ENCODE data around the gene COMP.

COMP gene

DNA sequence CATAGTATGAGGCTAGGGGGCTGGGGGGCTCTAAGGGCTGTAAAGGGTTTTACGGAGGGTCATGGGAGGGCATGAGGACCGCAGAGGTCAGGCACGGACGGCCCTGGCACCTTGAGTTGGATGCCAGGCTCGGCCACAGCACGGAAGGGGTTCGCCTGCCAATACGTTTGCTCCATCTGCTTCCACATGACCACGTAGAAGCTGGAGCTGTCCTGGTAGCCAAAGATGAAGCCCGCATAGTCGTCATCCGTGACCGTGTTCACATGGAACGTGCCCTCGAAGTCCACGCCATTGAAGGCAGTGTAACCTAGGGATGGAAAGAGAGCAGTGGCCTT is 6.4 kb downstream of the COMP start:
- H3K27ac ChIP-seq (ENCODE audit: insufficient read depth in 1 of 2, low read depth in 1 of 2, low read length in 2 of 2, poor library complexity in 1 of 2, severe bottlenecking in 2 of 2), result no peak overlapping the region
- H3K36me3 ChIP-seq (ENCODE audit: control insufficient read depth in 4 of 4, insufficient read depth in 4 of 4, low read length in 3 of 4), result no peaks in the 10 kb centered on the region
- DNase-seq, result no peak
- H3K4me3 ChIP-seq (ENCODE audit: control insufficient read depth in 1 of 7, extremely low read depth in 1 of 7, insufficient read depth in 4 of 7, low read depth in 2 of 7, low read length in 6 of 7), result no peak overlapping the region
- ChIA-PET POLR2A (interaction anchor here (0.7 kb wide), 1 partner anchor 20 kb away, joined by 6 read pairs; no protein-coding TSS in a partner anchor), CTCF (no interaction called here)
- peaks cover 0 to 56% (median 21%) of the 10 kb centered on the region in 5 experiments for H3K27me3 ChIP-seq (replicated peaks in 2 of 5; ENCODE audit: control insufficient read depth in 4 of 5, insufficient read depth in 5 of 5, low read length in 4 of 5)
- H3K4me1 ChIP-seq (ENCODE audit: control extremely low read depth in 1 of 4, control insufficient read depth in 4 of 4, insufficient read depth in 4 of 4, low read length in 3 of 4), result peaks cover 0 to 29% (median 23%) of the 10 kb centered on the region in 4 experiments
- H3K9me3 ChIP-seq (ENCODE audit: control extremely low read depth in 1 of 5, control insufficient read depth in 4 of 5, insufficient read depth in 2 of 5, low read depth in 1 of 5, low read length in 4 of 5), result peaks cover 0 to 2% (median 0%) of the 10 kb centered on the region in 5 experiments
- WGBS (ENCODE audit: insufficient coverage), result 84% methylated on average over 16 of the region's 16 CpGs

DNA sequence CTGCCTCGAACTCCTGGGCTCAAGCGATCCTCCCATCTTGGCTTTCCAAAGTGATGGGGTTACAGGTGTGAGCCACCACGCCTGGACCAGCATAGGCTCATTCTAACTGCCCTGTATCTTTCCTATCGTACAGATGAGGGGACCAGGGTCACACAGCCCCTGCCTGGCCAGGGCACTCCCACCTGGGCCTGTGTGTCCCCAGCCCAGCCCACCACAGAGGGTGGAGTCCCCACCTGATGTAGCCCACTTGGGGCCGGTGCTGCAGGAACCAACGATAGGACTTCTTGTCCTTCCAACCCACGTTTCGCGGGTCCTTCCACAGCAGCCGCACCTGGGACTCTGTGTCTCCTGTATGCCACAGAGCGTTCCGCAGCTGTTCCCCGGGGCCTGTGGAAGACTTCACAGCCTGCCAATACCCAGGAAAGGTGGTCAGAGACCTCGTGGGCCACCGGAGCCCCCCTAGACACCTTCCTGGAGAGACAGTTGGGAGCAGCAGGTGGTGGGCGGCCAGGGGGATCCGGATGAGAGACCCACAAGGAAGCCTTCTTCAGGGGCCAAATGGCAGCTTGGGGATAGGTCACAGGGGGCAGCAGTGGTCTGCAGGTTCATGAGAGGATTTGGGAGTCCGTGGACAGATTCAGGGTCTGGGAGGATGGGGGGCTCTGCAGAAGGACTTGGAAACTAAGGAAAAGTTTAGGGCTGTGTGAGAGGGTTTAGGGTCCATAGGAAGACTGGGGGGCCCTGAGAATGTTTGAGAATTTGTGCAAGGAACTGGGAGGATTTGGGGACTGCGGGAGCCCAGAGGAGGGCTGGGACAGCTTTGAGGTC is 6.9 kb downstream of the COMP start:
- Histone ChIP-seq H3K36me3 (ENCODE audit: control insufficient read depth in 4 of 4, insufficient read depth in 4 of 4, low read length in 3 of 4) (no peaks in the 10 kb centered on the region), H3K4me1 (ENCODE audit: control extremely low read depth in 1 of 4, control insufficient read depth in 4 of 4, insufficient read depth in 4 of 4, low read length in 3 of 4) (peaks cover 0 to 23% (median 19%) of the 10 kb centered on the region in 4 experiments), H3K4me3 (ENCODE audit: control insufficient read depth in 1 of 7, extremely low read depth in 1 of 7, insufficient read depth in 4 of 7, low read depth in 2 of 7, low read length in 6 of 7) (no peak overlapping the region), H3K27ac (ENCODE audit: insufficient read depth in 1 of 2, low read depth in 1 of 2, low read length in 2 of 2, poor library complexity in 1 of 2, severe bottlenecking in 2 of 2) (no peak overlapping the region), H3K27me3 (replicated peaks in 2 of 5; ENCODE audit: control insufficient read depth in 4 of 5, insufficient read depth in 5 of 5, low read length in 4 of 5) (peaks cover 0 to 50% (median 18%) of the 10 kb centered on the region in 5 experiments), H3K9me3 (ENCODE audit: control extremely low read depth in 1 of 5, control insufficient read depth in 4 of 5, insufficient read depth in 2 of 5, low read depth in 1 of 5, low read length in 4 of 5) (peaks cover 0 to 2% (median 0%) of the 10 kb centered on the region in 5 experiments)
- CTCF ChIA-PET, result no interaction called here
- POLR2A ChIA-PET, result interaction anchor here (0.6 to 0.7 kb wide), 2 partner anchors 19 to 717 kb away, joined by 3 to 6 read pairs; no protein-coding TSS in a partner anchor
- no peak for DNase-seq
- 95% methylated on average over 19 of the region's 19 CpGs for WGBS (ENCODE audit: insufficient coverage)

DNA sequence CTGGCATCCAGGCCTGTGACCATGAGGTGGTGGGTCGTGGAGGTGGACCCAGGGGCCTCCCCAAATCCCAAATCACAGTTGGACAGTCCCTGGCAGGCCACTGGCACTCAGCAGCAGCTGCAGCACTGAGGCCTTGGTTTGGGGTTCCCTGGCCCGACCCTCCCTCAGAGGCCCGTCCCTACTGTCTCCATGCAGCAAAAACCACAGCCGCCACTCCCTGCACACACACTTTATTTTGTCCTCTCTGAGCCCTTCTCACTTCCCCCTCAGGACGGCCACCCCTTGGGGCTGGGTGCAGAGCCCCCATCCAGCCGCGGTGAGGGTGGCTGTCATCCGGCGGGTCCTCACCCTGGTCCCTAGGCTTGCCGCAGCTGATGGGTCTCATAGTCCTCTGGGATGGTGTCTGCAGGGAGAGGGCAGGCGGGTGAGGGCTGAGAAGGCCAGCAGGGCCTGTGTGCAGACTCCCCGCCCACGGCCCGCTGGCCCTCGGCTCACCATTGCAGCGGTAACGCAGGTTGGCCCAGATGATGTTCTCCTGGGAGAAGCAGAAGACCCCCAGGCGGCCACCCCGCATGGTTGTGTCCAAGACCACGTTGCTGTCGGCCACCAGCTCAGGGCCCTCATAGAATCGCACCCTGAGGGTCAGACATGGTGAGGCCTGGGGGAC is 8.4 kb downstream of the COMP start:
- ChIA-PET CTCF (interaction anchor here (0.7 kb wide), 1 partner anchor 64 kb away, joined by 3 read pairs; no protein-coding TSS in a partner anchor), POLR2A (no interaction called here)
- WGBS (ENCODE audit: insufficient coverage), result 90% methylated on average over 18 of the region's 22 CpGs
- Histone ChIP-seq H3K27ac (ENCODE audit: insufficient read depth in 1 of 2, low read depth in 1 of 2, low read length in 2 of 2, poor library complexity in 1 of 2, severe bottlenecking in 2 of 2) (no peak overlapping the region), H3K27me3 (replicated peaks in 2 of 5; ENCODE audit: control insufficient read depth in 4 of 5, insufficient read depth in 5 of 5, low read length in 4 of 5) (peaks cover 0 to 48% (median 14%) of the 10 kb centered on the region in 5 experiments), H3K4me1 (ENCODE audit: control extremely low read depth in 1 of 4, control insufficient read depth in 4 of 4, insufficient read depth in 4 of 4, low read length in 3 of 4) (peaks cover 0 to 13% (median 10%) of the 10 kb centered on the region in 4 experiments), H3K36me3 (ENCODE audit: control insufficient read depth in 4 of 4, insufficient read depth in 4 of 4, low read length in 3 of 4) (no peaks in the 10 kb centered on the region), H3K9me3 (ENCODE audit: control extremely low read depth in 1 of 5, control insufficient read depth in 4 of 5, insufficient read depth in 2 of 5, low read depth in 1 of 5, low read length in 4 of 5) (peaks cover 0 to 2% (median 0%) of the 10 kb centered on the region in 5 experiments), H3K4me3 (ENCODE audit: control insufficient read depth in 1 of 7, extremely low read depth in 1 of 7, insufficient read depth in 4 of 7, low read depth in 2 of 7, low read length in 6 of 7) (no peak overlapping the region)
- DNase-seq, result no peak

DNA sequence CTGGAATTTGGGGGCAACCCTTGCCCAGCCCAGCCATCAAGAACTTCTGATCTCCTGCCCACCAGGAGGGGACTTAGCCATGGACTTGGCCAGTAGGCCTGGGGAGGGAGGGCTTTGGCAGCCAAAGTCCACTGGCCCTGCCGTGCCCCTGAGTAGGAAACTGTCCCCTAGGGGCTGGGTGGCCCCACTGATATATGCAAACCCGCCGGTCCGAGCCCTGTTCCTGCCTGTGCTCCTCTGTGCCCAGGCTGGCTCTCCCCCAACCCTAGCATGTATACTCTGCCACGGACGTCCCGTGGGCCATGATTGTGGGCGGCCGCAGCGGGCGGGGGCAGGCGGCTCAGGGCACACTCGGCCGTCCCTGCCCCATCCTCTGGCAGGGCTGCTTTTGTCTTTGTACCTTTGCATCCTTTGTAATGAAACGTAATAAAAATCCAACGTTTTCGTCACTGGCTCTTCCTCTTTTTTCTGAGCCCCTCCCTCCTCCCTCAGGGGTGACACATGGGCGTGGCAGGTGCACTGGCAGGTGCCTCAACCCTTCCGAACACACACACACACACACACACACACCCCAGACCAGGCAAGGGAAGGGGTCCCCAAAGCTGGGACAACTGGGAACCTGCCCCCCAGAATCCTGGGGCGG is 9.1 kb downstream of the COMP start:
- CTCF ChIA-PET, result interaction anchor here (0.7 to 1.5 kb wide), 2 partner anchors 65 kb away, joined by 3 to 4 read pairs; no protein-coding TSS in a partner anchor
- H3K4me3 ChIP-seq (ENCODE audit: control insufficient read depth in 1 of 7, extremely low read depth in 1 of 7, insufficient read depth in 4 of 7, low read depth in 2 of 7, low read length in 6 of 7), result no peak overlapping the region
- WGBS (ENCODE audit: insufficient coverage), result 77% methylated on average over 13 of the region's 20 CpGs
- H3K4me1 ChIP-seq (ENCODE audit: control extremely low read depth in 1 of 4, control insufficient read depth in 4 of 4, insufficient read depth in 4 of 4, low read length in 3 of 4), result peaks cover 0 to 9% (median 6%) of the 10 kb centered on the region in 4 experiments
- no peak overlapping the region for H3K27ac ChIP-seq (ENCODE audit: insufficient read depth in 1 of 2, low read depth in 1 of 2, low read length in 2 of 2, poor library complexity in 1 of 2, severe bottlenecking in 2 of 2)
- H3K27me3 ChIP-seq (replicated peaks in 2 of 5; ENCODE audit: control insufficient read depth in 4 of 5, insufficient read depth in 5 of 5, low read length in 4 of 5), result peaks cover 0 to 42% (median 11%) of the 10 kb centered on the region in 5 experiments
- H3K9me3 ChIP-seq (ENCODE audit: control extremely low read depth in 1 of 5, control insufficient read depth in 4 of 5, insufficient read depth in 2 of 5, low read depth in 1 of 5, low read length in 4 of 5), result peaks cover 0 to 2% (median 0%) of the 10 kb centered on the region in 5 experiments
- POLR2A ChIA-PET, result no interaction called here
- peak in 1 of 3 donors; percentile 40 for DNase-seq
- H3K36me3 ChIP-seq (ENCODE audit: control insufficient read depth in 4 of 4, insufficient read depth in 4 of 4, low read length in 3 of 4), result no peaks in the 10 kb centered on the region

DNA sequence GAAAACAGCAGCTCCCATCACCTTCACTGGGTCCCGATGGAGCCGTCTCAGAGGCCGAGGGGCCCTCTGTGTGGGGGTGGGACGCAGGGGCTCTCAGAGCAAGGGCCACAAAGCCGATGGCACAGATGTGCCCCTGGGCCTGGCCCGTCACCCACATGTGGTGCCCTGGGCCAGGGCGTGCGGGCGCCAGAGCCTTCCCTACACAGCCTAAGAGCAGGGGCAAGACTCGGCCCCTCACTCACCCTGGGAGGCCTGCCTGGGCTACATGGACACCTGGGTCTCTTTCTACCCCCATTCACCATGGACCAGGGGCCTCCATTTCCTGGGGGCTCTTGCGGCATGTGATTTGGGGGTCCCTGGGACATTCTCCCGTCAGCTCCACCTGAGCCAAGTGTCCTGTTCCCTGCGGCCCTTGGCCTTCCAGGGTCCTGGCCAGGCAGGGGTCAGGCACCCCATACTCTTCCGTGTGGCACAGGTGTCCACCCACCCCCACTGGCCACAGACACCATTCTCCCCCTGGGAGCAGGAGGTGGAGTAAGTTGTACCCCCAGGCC is 10.0 kb downstream of the COMP start:
- H3K9me3 ChIP-seq (ENCODE audit: control extremely low read depth in 1 of 5, control insufficient read depth in 4 of 5, insufficient read depth in 2 of 5, low read depth in 1 of 5, low read length in 4 of 5), result no peaks in the 10 kb centered on the region
- 98% methylated on average over 12 of the region's 14 CpGs for WGBS (ENCODE audit: insufficient coverage)

DNA sequence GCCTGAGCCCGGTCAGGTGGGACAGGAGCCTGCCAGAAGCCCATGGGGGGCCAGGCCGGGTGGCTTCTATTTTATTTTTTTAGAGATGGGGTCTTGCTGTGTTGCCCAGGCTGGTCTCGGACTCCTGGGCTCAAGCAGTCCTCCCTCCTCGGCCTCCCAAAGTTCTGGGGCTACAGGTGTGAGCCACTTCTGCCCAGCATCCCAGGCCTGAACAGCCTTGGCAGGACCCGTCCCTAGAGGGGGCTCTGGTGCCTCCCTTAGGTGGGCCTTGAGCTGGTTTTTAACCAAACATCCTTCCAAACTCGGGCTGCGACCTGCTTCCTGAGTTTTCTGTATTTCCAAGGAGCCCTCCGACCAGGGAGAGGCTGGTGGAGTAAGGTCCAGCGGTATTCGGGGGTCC is 10.5 kb downstream of the COMP start:
- no peak overlapping the region for H3K27ac ChIP-seq (ENCODE audit: insufficient read depth in 1 of 2, low read depth in 1 of 2, low read length in 2 of 2, poor library complexity in 1 of 2, severe bottlenecking in 2 of 2)
- H3K27me3 ChIP-seq (replicated peaks in 2 of 5; ENCODE audit: control insufficient read depth in 4 of 5, insufficient read depth in 5 of 5, low read length in 4 of 5), result peaks cover 0 to 29% (median 3%) of the 10 kb centered on the region in 5 experiments
- no peaks in the 10 kb centered on the region for H3K36me3 ChIP-seq (ENCODE audit: control insufficient read depth in 4 of 4, insufficient read depth in 4 of 4, low read length in 3 of 4)
- CTCF ChIA-PET, result interaction anchor here (1.0 to 1.5 kb wide), 2 partner anchors 9 to 67 kb away, joined by 3 to 4 read pairs; no protein-coding TSS in a partner anchor
- no peaks in the 10 kb centered on the region for H3K9me3 ChIP-seq (ENCODE audit: control extremely low read depth in 1 of 5, control insufficient read depth in 4 of 5, insufficient read depth in 2 of 5, low read depth in 1 of 5, low read length in 4 of 5)
- WGBS (ENCODE audit: insufficient coverage), result 100% methylated on average over 3 of the region's 10 CpGs
- DNase-seq, result no peak
- H3K4me1 ChIP-seq (ENCODE audit: control extremely low read depth in 1 of 4, control insufficient read depth in 4 of 4, insufficient read depth in 4 of 4, low read length in 3 of 4), result peaks cover 0 to 8% (median 5%) of the 10 kb centered on the region in 4 experiments
- no peak overlapping the region for H3K4me3 ChIP-seq (ENCODE audit: control insufficient read depth in 1 of 7, extremely low read depth in 1 of 7, insufficient read depth in 4 of 7, low read depth in 2 of 7, low read length in 6 of 7)
- POLR2A ChIA-PET, result no interaction called here

More for the DNA sequence above, 10.0 kb downstream of the COMP start:
- no peak for DNase-seq
- Histone ChIP-seq H3K27me3 (replicated peaks in 2 of 5; ENCODE audit: control insufficient read depth in 4 of 5, insufficient read depth in 5 of 5, low read length in 4 of 5) (peaks cover 0 to 33% (median 6%) of the 10 kb centered on the region in 5 experiments), H3K4me3 (ENCODE audit: control insufficient read depth in 1 of 7, extremely low read depth in 1 of 7, insufficient read depth in 4 of 7, low read depth in 2 of 7, low read length in 6 of 7) (no peak overlapping the region), H3K27ac (ENCODE audit: insufficient read depth in 1 of 2, low read depth in 1 of 2, low read length in 2 of 2, poor library complexity in 1 of 2, severe bottlenecking in 2 of 2) (no peak overlapping the region), H3K4me1 (ENCODE audit: control extremely low read depth in 1 of 4, control insufficient read depth in 4 of 4, insufficient read depth in 4 of 4, low read length in 3 of 4) (peaks cover 0 to 9% (median 6%) of the 10 kb centered on the region in 4 experiments), H3K36me3 (ENCODE audit: control insufficient read depth in 4 of 4, insufficient read depth in 4 of 4, low read length in 3 of 4) (no peaks in the 10 kb centered on the region)
- POLR2A ChIA-PET, result no interaction called here
- CTCF ChIA-PET, result interaction anchor here (1.0 to 1.5 kb wide), 2 partner anchors 9 to 66 kb away, joined by 3 to 4 read pairs; no protein-coding TSS in a partner anchor

All from common myeloid progenitor, CD34-positive (primary cell).